Astrocyte of the cerebellum (primary cell): ENCODE measurements around the gene TMEM150A.
"Not testable (repeated sequence)": the region's sequence is repeated elsewhere in the genome, so short reads cannot be mapped to it uniquely, and the experiment has no call there.

ENCODE experiments used
- DNase-seq: peaks from one replicate; pipeline ENCODE4 v3.0.0-alpha.2; 2011; ENCODE audit warnings: low read depth
- H3K4me3 ChIP-seq: 2 replicates; pipeline ENCODE4 v1.5.1; 2011; ENCODE audit warnings: mild to moderate bottlenecking, low read depth, low read length, moderate library complexity
- CTCF ChIP-seq: IDR thresholded peaks from 2 replicates; pipeline ENCODE4 v1.5.1; 2012; ENCODE audit warnings: low read length, low read depth, moderate library complexity, mild to moderate bottlenecking; ENCODE audit errors: missing control alignments
- in situ Hi-C: cut with HindIII; loops from 2 replicates; pipeline ENCODE4 v1.10.0; 2017; ENCODE audit warnings: low sequenced_read_pairs

TMEM150A gene

GRCh38 chr2:85575739-85576138 lies 26.8 kb downstream of the TMEM150A start:
- in situ Hi-C loops = no loop called here
- no peak for DNase-seq
- no peak overlapping the region for H3K4me3 ChIP-seq
- TF ChIP-seq CTCF = no peak

GRCh38 chr2:85566265-85566664 lies 36.2 kb downstream of the TMEM150A start:
- DNase-seq = no peak
- TF ChIP-seq CTCF = no peak
- in situ Hi-C loops = no loop called here
- no peak overlapping the region for H3K4me3 ChIP-seq

- TF ChIP-seq CTCF = no peak
- DNase-seq = no peak
- in situ Hi-C loops = no loop called here
- H3K4me3 ChIP-seq = no peak overlapping the region
Observed at GRCh38 chr2:85564144-85564563, 38.3 kb downstream of the TMEM150A start.

- in situ Hi-C loops = no loop called here
- DNase-seq = peak; percentile 78
- peak within 1 kb of the TSS; percentile 89 for H3K4me3 ChIP-seq
- TF ChIP-seq CTCF = peak; percentile 10
Observed at GRCh38 chr2:85561280-85562212, 41.0 kb downstream of the TMEM150A start, which contains the start of gene GGCX. GGCX (minus strand) TSS chr2:85561493; CDS start chr2:85561428, 65 bp downstream.

GRCh38 chr2:85560812-85561279 lies 41.7 kb downstream of the TMEM150A start:
- DNase-seq = no peak
- no peak for TF ChIP-seq CTCF
- H3K4me3 ChIP-seq = peak overlapping the region; percentile 89
- in situ Hi-C loops = no loop called here

- DNase-seq, in situ Hi-C loops: not testable (repeated sequence)
- H3K4me3 ChIP-seq = peak overlapping the region; percentile 89
Observed at GRCh38 chr2:85560403-85560726, 42.1 kb downstream of the TMEM150A start.

GRCh38 chr2:85558160-85558559 lies 44.3 kb downstream of the TMEM150A start:
- H3K4me3 ChIP-seq = no peak overlapping the region
- no peak for TF ChIP-seq CTCF
- DNase-seq = no peak
- in situ Hi-C loops = no loop called here
